HUES6 (cell line): ENCODE measurements around the gene DIP2A.

Experiments
- H3K27ac ChIP-seq: 2 replicates; pipeline ENCODE4 v1.7.0; 2013; ENCODE audit warnings: low read depth, mild to moderate bottlenecking, low read length, inconsistent platforms
- H3K27me3 ChIP-seq: 2 replicates; pipeline ENCODE4 v1.6.1; 2013; ENCODE audit warnings: low read length; ENCODE audit not compliant: control insufficient read depth, insufficient read depth
- H3K36me3 ChIP-seq: 2 replicates; pipeline ENCODE4 v1.6.1; 2013; ENCODE audit warnings: low read length; ENCODE audit not compliant: control insufficient read depth, insufficient read depth
- H3K4me1 ChIP-seq: 2 replicates; pipeline ENCODE4 v1.6.1; 2013; ENCODE audit warnings: low read length; ENCODE audit not compliant: control insufficient read depth, insufficient read depth
- H3K4me3 ChIP-seq: 2 replicates; pipeline ENCODE4 v1.5.1; 2013; ENCODE audit warnings: low read depth, low read length
- H3K9ac ChIP-seq: one replicate; pipeline ENCODE4 v1.6.1; 2013; ENCODE audit warnings: mild to moderate bottlenecking, low read length
- H3K9me3 ChIP-seq: 2 replicates; pipeline ENCODE4 v1.6.1; 2013; ENCODE audit warnings: low read depth, low read length; ENCODE audit not compliant: control insufficient read depth, insufficient read depth

The DIP2A gene, protein sequence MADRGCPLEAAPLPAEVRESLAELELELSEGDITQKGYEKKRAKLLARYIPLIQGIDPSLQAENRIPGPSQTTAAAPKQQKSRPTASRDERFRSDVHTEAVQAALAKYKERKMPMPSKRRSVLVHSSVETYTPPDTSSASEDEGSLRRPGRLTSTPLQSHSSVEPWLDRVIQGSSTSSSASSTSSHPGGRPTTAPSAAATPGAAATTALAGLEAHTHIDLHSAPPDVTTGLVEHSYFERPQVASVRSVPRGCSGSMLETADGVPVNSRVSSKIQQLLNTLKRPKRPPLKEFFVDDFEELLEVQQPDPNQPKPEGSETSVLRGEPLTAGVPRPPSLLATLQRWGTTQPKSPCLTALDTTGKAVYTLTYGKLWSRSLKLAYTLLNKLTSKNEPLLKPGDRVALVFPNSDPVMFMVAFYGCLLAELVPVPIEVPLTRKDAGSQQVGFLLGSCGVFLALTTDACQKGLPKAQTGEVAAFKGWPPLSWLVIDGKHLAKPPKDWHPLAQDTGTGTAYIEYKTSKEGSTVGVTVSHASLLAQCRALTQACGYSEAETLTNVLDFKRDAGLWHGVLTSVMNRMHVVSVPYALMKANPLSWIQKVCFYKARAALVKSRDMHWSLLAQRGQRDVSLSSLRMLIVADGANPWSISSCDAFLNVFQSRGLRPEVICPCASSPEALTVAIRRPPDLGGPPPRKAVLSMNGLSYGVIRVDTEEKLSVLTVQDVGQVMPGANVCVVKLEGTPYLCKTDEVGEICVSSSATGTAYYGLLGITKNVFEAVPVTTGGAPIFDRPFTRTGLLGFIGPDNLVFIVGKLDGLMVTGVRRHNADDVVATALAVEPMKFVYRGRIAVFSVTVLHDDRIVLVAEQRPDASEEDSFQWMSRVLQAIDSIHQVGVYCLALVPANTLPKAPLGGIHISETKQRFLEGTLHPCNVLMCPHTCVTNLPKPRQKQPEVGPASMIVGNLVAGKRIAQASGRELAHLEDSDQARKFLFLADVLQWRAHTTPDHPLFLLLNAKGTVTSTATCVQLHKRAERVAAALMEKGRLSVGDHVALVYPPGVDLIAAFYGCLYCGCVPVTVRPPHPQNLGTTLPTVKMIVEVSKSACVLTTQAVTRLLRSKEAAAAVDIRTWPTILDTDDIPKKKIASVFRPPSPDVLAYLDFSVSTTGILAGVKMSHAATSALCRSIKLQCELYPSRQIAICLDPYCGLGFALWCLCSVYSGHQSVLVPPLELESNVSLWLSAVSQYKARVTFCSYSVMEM (N-terminal part only)

DNA sequence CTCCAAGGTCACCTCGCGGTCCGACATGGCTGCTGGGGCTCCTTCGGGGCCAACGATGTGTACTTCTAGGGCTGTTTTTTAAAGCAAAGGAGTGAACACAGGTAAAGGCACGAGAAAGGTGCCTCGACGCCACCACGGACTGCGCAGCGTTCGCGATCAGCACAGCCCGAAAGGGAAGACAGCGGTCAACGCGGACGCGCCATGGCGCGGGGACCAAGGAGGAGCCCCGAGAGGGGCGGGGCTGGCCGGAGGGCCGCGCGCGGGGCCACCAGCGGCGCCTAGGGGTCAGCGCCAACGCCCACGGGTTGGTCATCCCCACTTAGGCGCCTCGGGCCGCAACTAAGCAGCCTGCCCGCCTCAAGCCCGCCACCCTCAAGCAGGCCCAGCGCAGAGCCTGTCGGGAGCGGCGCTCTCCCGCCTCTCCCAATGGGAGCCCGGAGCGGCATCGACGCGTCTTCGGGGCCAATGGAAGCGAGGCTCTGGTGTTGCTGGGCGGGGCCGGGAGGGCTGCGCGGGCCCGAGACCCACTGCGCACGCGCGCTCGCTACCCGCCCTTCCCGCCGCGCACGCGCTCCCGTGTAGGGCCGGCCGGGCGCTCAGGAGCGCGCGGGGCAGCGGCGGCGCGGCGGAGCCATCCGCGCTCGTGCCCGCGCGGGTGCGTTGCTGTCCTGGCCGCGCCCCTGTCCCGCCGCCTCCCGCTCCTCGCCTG is at the start of gene DIP2A:
DIP2A (plus strand) TSS at position 577 of the 709 bp plus-strand sequence. CDS start 241 bp downstream, outside the sequence.
- peaks cover 11% of the 10 kb centered on the region for H3K4me1 ChIP-seq
- peak within 1 kb of the TSS; percentile 95 for H3K9ac ChIP-seq
- H3K27ac ChIP-seq = peak within 1 kb of the TSS; percentile 90
- peak within 1 kb of the TSS; percentile 98 for H3K4me3 ChIP-seq
- peaks cover 29% of the 10 kb centered on the region for H3K36me3 ChIP-seq
- no peaks in the 10 kb centered on the region for H3K9me3 ChIP-seq
- H3K27me3 ChIP-seq = no peaks in the 10 kb centered on the region

GRCh38 chr21:46409641-46410406 is 48.9 kb upstream of the DIP2A start:
- Histone ChIP-seq H3K27ac (peak overlapping the region; percentile 59; the same call in 1 of the 2 replicates), H3K4me3 (no peak overlapping the region), H3K27me3 (no peaks in the 10 kb centered on the region), H3K36me3 (peaks cover 35% of the 10 kb centered on the region), H3K4me1 (peaks cover 5% of the 10 kb centered on the region; the same call in 1 of the 2 replicates), H3K9me3 (no peaks in the 10 kb centered on the region), H3K9ac (no peak overlapping the region)

GRCh38 chr21:46410516-46410915 is 48.2 kb upstream of the DIP2A start:
- H3K36me3 ChIP-seq = peaks cover 34% of the 10 kb centered on the region
- peaks cover 5% of the 10 kb centered on the region; the same call in 1 of the 2 replicates for H3K4me1 ChIP-seq
- no peak overlapping the region; the same call in 1 of the 2 replicates for H3K27ac ChIP-seq
- no peaks in the 10 kb centered on the region for H3K9me3 ChIP-seq
- no peak overlapping the region for H3K9ac ChIP-seq
- no peaks in the 10 kb centered on the region for H3K27me3 ChIP-seq
- H3K4me3 ChIP-seq = no peak overlapping the region

DNA sequence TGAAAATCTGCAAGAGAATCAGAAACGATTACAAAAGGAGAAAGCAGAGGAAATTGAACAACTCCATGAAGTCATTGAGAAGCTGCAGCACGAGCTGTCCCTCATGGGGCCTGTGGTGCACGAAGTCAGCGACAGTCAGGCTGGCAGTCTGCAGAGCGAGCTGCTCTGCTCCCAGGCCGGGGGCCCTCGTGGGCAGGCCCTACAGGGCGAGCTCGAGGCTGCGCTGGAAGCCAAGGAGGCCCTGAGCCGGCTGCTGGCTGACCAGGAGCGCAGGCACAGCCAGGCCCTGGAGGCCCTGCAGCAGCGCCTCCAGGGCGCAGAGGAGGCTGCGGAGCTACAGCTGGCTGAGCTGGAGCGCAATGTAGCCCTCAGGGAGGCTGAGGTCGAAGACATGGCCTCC is 47.5 kb upstream of the DIP2A start:
- H3K36me3 ChIP-seq = peaks cover 39% of the 10 kb centered on the region
- no peak overlapping the region for H3K4me3 ChIP-seq
- no peak overlapping the region for H3K27ac ChIP-seq
- H3K4me1 ChIP-seq = peaks cover 5% of the 10 kb centered on the region; the same call in 1 of the 2 replicates
- no peaks in the 10 kb centered on the region for H3K27me3 ChIP-seq
- H3K9ac ChIP-seq = no peak overlapping the region
- H3K9me3 ChIP-seq = no peaks in the 10 kb centered on the region

DNA sequence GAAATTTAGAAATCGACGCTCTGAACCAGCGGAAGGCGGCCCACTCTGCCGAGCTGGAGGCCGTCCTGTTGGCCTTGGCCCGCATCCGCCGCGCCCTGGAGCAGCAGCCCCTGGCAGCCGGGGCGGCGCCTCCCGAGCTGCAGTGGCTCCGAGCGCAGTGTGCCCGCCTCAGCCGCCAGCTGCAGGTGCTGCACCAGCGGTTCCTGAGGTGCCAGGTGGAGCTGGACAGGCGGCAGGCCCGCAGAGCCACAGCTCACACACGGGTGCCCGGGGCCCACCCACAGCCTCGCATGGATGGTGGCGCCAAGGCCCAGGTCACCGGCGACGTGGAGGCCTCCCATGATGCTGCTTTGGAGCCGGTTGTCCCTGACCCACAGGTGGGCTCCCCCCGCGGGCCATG is 47.0 kb upstream of the DIP2A start:
- Histone ChIP-seq H3K9me3 (no peaks in the 10 kb centered on the region), H3K9ac (no peak overlapping the region), H3K27ac (no peak overlapping the region), H3K27me3 (no peaks in the 10 kb centered on the region), H3K4me1 (peaks cover 5% of the 10 kb centered on the region; the same call in 1 of the 2 replicates), H3K36me3 (peaks cover 43% of the 10 kb centered on the region), H3K4me3 (no peak overlapping the region)

GRCh38 chr21:46412521-46413364 is 45.9 kb upstream of the DIP2A start:
- Histone ChIP-seq H3K36me3 (peaks cover 47% of the 10 kb centered on the region), H3K4me3 (no peak overlapping the region), H3K27ac (peak overlapping the region; percentile 3; the same call in 1 of the 2 replicates)

DNA sequence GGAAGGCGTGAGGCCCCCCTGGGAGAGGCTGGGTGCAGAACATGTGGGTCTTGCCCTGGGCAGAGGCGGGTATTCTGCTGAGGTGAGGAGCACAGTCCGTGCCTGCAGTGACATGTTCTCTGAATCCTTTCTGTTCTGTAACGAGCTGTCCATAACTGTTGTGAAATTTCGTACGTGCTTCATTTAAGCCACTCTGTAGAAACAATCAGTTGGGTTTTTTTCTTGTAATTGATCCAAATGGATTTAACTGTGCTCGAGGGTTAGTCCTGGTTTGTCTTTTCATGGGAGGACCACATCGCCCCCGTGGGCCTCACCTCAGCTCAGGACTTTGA is 45.4 kb upstream of the DIP2A start:
- H3K27me3 ChIP-seq = no peaks in the 10 kb centered on the region
- peaks cover 53% of the 10 kb centered on the region for H3K36me3 ChIP-seq
- H3K4me1 ChIP-seq = peaks cover 5% of the 10 kb centered on the region; the same call in 1 of the 2 replicates
- H3K9me3 ChIP-seq = no peaks in the 10 kb centered on the region
- no peak overlapping the region for H3K9ac ChIP-seq
- H3K4me3 ChIP-seq = no peak overlapping the region
- no peak overlapping the region for H3K27ac ChIP-seq

More at GRCh38 chr21:46412521-46413364, 45.9 kb upstream of the DIP2A start:
- H3K9me3 ChIP-seq = no peaks in the 10 kb centered on the region
- no peaks in the 10 kb centered on the region for H3K27me3 ChIP-seq
- H3K4me1 ChIP-seq = peaks cover 5% of the 10 kb centered on the region; the same call in 1 of the 2 replicates
- no peak overlapping the region for H3K9ac ChIP-seq

- Histone ChIP-seq H3K27me3 (no peaks in the 10 kb centered on the region), H3K36me3 (peaks cover 64% of the 10 kb centered on the region), H3K4me3 (no peak overlapping the region), H3K4me1 (peaks cover 2% of the 10 kb centered on the region; the same call in 1 of the 2 replicates), H3K27ac (no peak overlapping the region), H3K9me3 (no peaks in the 10 kb centered on the region), H3K9ac (no peak overlapping the region)
These were observed 43.8 kb upstream of the DIP2A start for GRCh38 chr21:46414965-46415275.

DNA sequence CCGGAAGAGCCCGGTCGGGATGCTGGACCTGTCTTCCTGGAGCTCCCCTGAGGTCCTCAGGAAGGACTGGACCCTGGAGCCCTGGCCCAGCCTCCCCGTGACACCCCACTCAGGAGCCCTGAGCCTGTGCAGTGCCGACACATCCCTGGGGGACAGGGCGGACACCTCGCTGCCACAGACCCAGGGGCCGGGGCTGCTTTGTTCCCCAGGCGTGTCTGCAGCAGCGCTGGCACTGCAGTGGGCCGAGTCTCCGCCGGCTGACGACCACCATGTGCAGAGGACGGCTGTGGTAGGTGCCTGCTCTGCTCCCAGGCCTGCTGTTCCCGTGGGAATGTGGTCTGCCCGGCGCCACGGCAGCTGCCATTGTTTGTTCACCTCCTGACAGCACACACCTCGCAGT is 42.1 kb upstream of the DIP2A start:
- Histone ChIP-seq H3K9ac (no peak overlapping the region), H3K27ac (no peak overlapping the region), H3K4me1 (no peaks in the 10 kb centered on the region), H3K36me3 (peaks cover 68% of the 10 kb centered on the region), H3K9me3 (no peaks in the 10 kb centered on the region), H3K27me3 (no peaks in the 10 kb centered on the region), H3K4me3 (no peak overlapping the region)
